Measurements from ENCODE around the gene SLC23A1.

Gene SLC23A1

GRCh38 chr5:139415869-139416268 lies 32.8 kb upstream of the SLC23A1 start:
- no peak for DNase-seq
- Histone ChIP-seq H3K9me3 (ENCODE audit: severe bottlenecking) (no peaks in the 10 kb centered on the region), H3K27me3 (ENCODE audit: insufficient read depth, low read depth, severe bottlenecking) (no peaks in the 10 kb centered on the region), H3K36me3 (peaks cover 19% of the 10 kb centered on the region), H3K4me3 (ENCODE audit: low read depth, low read length) (no peak overlapping the region), H3K27ac (no peak overlapping the region)
- TF ChIP-seq, protein P1, sequence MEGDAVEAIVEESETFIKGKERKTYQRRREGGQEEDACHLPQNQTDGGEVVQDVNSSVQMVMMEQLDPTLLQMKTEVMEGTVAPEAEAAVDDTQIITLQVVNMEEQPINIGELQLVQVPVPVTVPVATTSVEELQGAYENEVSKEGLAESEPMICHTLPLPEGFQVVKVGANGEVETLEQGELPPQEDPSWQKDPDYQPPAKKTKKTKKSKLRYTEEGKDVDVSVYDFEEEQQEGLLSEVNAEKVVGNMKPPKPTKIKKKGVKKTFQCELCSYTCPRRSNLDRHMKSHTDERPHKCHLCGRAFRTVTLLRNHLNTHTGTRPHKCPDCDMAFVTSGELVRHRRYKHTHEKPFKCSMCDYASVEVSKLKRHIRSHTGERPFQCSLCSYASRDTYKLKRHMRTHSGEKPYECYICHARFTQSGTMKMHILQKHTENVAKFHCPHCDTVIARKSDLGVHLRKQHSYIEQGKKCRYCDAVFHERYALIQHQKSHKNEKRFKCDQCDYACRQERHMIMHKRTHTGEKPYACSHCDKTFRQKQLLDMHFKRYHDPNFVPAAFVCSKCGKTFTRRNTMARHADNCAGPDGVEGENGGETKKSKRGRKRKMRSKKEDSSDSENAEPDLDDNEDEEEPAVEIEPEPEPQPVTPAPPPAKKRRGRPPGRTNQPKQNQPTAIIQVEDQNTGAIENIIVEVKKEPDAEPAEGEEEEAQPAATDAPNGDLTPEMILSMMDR (IDR thresholded peaks at IDR 0.05; ENCODE audit: low read depth, low read length) = no peak

DNA sequence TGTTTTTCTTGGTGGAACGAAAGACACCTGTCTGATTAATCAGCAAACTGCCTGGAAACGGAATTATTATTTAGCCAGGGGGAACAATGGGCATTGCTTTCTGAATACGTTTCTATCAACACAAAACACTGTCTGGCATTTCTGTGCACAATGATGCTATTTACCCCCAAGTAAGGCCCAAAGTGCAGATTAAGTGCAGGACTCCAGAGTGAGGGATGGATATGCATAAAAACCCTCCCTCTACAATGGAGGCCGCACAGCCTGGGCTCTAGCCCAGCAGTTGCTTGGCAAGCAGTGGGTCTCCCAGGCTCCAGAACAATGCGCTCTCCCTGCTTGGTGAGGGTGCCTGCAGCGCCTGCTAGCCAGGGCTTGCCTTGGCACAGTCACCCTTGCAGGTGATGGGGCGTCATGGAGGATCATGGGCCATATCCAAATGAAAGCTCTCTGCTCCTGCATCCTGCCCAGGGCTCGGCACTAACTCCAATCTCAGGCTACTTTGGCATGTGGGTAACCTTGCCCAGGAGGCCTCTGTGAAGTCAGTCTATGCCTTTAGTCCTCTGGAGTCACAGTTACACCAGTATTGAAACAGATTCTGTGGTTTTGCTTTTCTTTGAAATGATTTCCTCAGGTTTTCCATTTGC lies 32.2 kb upstream of the SLC23A1 start:
- Histone ChIP-seq H3K36me3 (peaks cover 19% of the 10 kb centered on the region), H3K27ac (no peak overlapping the region)
- no peak for DNase-seq

GRCh38 chr5:139414581-139415130 lies 31.6 kb upstream of the SLC23A1 start:
- TF ChIP-seq, protein P1 (IDR thresholded peaks at IDR 0.05; ENCODE audit: low read depth, low read length) = no peak
- Histone ChIP-seq H3K27ac (no peak overlapping the region), H3K27me3 (ENCODE audit: insufficient read depth, low read depth, severe bottlenecking) (no peaks in the 10 kb centered on the region), H3K9me3 (ENCODE audit: severe bottlenecking) (no peaks in the 10 kb centered on the region), H3K36me3 (peaks cover 15% of the 10 kb centered on the region), H3K4me3 (ENCODE audit: low read depth, low read length) (no peak overlapping the region)
- DNase-seq = no peak

More for the DNA sequence above, 32.2 kb upstream of the SLC23A1 start:
- Histone ChIP-seq H3K27me3 (ENCODE audit: insufficient read depth, low read depth, severe bottlenecking) (no peaks in the 10 kb centered on the region), H3K4me3 (ENCODE audit: low read depth, low read length) (no peak overlapping the region), H3K9me3 (ENCODE audit: severe bottlenecking) (no peaks in the 10 kb centered on the region)
- TF ChIP-seq, protein P1 (IDR thresholded peaks at IDR 0.05; ENCODE audit: low read depth, low read length) = no peak

DNA sequence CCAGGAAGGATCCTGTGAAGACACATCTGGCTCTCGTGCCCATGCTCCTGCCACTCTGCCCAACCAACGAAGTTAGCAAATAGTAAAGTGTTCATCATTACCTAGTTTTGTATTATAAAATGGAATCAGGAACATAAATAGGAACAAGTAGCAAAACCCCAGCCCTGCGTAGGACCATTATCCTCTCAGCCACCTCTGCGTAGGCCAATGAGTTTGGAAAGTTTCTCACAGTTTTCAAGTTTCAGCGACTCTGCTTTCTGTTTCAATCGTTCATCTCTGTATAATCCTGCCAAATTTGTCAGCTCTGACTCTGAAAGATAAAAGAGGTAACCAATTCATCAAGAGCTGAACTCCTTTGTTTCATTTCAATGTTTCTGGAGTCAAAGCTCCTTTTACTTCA lies 30.9 kb upstream of the SLC23A1 start:
- H3K27ac ChIP-seq = no peak overlapping the region
- DNase-seq = no peak

GRCh38 chr5:139413153-139413552 lies 30.1 kb upstream of the SLC23A1 start:
- Histone ChIP-seq H3K36me3 (peaks cover 8% of the 10 kb centered on the region), H3K27me3 (ENCODE audit: insufficient read depth, low read depth, severe bottlenecking) (no peaks in the 10 kb centered on the region), H3K4me3 (ENCODE audit: low read depth, low read length) (no peak overlapping the region), H3K27ac (no peak overlapping the region), H3K9me3 (ENCODE audit: severe bottlenecking) (no peaks in the 10 kb centered on the region)
- DNase-seq = no peak
- TF ChIP-seq, protein P1 (IDR thresholded peaks at IDR 0.05; ENCODE audit: low read depth, low read length) = no peak

More for the DNA sequence above, 30.9 kb upstream of the SLC23A1 start:
- Histone ChIP-seq H3K36me3 (peaks cover 12% of the 10 kb centered on the region), H3K9me3 (ENCODE audit: severe bottlenecking) (no peaks in the 10 kb centered on the region), H3K4me3 (ENCODE audit: low read depth, low read length) (no peak overlapping the region), H3K27me3 (ENCODE audit: insufficient read depth, low read depth, severe bottlenecking) (no peaks in the 10 kb centered on the region)
- TF ChIP-seq, protein P1 (IDR thresholded peaks at IDR 0.05; ENCODE audit: low read depth, low read length) = no peak
